Measurements from ENCODE around the gene NYNRIN.

DNA sequence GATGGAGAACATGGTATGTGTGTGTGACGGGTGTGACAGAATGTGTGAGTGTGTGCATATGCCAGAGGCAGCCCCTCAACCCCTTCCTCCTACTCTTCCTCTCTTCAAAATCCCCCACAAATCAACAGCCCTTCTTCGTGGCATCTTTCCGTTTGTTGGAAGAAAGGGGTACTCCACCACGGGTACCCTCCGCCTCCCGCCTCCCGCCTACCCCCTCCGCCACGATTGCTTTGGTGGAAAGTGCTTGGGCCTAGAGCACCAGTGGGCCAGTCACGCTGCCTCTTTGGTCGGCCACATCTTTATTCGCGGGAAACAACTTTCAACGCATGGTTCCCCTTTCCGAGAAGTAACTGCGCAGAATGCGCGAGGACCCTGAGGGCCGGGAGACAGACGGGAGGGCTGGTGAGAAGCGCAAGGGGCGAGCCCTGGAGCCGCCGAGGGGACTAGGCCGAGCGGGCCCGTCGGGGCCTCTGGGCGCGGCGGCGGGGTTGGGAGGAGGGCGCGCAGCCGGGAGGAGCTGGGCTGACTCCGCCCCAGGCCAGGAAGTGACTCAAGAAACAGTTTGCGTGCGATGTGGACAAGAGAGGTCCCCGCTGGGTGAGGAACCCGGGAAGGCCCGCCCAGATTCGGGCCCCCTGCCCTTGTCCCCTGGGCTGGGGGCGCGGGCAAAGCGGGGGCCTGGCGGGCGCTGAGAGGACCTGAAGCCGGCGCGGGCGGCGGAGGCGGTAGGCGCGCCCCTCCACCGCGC is 30.8 kb downstream of the NYNRIN start, which contains the start of the genes CBLN3 and KHNYN:
- TF ChIP-seq POLR2A (IDR thresholded peaks at IDR 0.05; ENCODE audit: low read length) (peak; percentile 96), GATA1 (IDR thresholded peaks at IDR 0.05; ENCODE audit: low read depth, low read length) (no peak)
